Activated CD8-positive, alpha-beta memory T cell treated with anti-CD3 and anti-CD28 coated beads for 1 hour (primary cell): Measurements from ENCODE around the gene TPSD1.

Experiments
- DNase-seq, 2 donors: peaks; one replicate each; pipeline ENCODE4 v3.0.0-alpha.2; 2020; ENCODE audit warnings: low read depth in 1 of 2; ENCODE audit errors: extremely low read depth in 1 of 2

Gene TPSD1

DNA sequence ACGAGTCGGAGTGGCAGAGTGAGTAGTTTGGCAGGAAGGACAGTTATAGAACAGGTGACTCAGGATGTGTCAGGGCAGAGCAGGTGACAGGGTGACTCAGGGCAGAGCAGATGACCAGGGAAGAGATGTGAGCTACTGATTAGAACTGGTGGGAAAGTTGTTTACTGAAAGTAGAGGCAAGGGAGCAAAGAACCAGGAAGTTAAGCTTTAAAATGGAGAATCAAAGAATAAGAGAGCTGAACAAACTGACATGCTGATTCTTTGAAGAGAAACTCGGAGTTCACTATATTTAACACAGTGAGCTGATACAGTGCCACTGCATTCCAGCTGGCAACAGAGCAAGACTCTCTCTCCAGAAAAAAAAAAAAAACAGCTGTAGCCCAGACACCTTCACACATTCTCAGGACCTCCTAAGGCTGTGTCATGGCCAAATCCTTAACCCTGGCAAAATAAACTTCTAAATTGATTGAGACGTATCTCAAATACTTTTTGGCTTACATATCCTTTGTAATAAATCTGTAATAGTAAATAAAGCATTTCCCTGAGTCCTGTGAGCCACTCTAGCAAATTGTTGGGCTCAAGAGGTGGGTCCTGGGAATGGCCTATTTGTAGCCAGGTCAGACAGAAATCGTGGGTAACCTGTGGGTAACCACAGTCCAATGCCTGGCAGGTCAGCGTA lies 41.3 kb downstream of the TPSD1 start:
- DNase-seq, result no peak

DNA sequence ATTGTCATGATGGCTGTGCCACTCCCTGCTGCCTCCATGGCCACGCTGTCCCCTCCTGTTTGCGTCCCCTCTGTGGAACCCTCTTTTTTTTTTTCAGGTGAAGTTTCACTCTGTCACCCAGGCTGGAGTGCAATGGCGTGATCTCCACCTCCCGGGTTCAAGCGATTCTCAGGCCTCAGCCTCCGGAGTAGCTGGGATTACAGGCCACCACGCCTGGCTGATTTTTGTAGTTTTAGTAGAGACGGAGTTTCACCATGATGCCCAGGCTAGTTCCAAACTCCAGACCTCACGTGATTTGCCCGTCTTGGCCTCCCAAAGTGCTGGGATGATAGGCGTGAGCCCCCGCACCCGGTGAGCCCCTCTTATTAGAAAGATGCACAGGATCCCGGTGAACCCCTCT lies 42.5 kb downstream of the TPSD1 start:
- DNase-seq, result no peak

DNA sequence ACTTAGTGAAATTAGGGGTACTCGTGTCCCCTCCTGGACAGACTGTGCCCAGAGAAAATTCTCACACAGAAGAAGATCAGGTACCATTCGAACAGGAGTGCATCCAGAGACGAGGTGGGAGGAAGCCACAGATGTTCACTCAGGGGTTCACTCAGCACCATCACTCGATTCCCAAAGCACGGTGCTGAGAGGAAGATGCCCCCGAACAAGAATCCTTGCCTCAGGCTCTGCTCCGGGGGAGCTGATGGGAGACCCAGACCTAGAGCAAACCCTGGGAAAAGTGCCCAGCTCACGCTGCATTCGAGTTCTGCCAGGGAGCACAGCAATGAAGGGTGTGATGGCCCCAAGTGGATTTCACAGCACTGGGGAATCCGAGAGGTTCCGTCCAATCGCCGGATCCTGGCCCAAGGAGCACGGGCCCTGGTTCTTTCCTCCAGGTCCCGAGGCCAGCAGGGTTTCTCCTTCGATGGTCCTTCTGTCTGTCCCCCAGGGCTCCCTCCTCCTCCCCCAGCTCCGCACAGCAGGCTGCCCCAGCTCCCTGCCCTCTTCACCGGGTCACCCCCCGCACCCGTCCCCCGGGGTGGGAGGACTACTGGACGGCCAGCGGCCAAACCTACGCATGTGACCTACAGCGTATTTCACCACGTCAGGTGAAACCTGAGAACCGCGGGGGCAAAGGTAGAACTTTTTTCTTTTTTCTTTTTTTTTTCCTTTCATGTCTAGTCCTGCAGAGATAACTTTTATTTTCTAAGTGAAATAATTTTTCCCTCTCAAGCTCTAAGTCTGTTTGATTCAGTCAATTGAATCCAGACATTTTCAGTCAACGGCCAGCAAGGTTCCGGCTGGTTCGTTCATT lies 43.4 kb downstream of the TPSD1 start:
- no peak for DNase-seq

DNA sequence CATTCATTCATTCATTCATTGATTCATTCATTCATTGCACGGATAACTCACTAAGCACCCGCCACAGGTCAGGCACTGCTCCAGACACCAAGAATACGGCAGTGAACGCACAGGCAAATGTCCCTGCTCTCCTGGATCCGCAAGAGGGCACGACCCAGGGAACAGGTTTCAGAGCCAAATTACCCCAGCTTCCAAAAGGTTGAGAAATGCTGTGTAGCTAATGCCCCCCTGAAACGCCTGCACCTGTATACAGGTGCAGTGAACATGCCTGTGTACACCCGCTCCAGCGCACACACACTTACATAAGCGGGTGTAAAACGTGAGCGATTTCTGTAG lies 44.0 kb downstream of the TPSD1 start:
- DNase-seq, result no peak

DNA sequence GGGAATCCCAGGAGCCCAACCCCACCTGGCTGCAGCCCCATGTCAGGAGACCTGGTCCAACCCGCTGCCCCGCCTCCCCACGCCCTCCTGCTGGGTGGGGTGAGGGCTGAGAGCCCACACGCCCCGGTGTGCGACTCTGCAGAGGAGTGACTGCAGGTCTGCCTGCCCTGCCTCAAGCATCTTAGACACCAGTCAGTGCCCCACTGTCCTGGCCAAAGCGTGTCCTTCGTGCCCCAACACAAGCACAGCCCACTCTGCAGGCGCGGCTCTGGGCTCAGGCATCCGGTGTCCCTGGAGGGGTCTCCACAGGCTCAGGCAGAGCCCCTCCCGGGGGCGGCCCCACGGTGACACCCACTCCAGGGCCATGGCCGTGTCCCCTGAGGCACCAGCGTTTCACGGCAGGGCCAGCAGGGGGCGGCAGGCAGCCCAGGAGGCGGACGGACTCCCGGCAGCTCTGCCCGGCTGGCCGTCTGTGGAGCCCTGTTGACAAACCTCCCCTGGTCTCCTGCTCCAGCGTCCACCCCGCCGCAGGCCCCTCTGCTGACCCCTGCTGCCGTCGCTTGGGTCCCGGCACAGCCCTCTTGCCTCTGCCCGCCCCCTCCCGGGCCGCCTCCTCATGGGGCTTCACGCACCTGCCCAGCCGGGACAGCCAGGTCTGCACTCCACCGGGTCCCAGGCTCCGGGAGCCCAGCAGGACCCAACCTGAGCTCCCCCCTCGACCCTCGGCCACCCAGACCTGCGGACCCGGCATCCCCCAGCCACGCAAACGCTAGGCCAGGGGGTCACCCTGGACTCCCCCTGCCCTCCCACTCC lies 45.0 kb downstream of the TPSD1 start:
- DNase-seq, result peak; percentile 32 to 57

DNA sequence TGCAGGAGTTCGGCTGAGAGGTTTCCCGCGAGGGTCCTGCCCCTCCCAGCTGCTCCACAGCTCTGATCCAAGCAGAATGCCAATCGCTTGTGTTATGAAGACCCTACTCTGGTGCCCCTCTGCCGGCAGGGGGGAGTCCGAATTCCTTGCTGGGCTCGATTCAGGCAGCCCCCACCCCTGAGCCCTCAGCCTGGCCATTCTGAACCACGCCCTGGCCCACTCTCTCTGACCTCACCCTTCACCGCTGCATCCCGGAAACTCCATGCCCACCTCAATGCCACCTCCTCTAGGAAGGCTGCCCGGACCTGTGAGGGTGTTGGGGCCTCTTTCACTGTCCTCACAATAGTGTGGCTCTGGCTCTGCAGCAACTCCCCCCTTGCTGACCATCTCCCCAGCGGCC lies 45.7 kb downstream of the TPSD1 start:
- no peak for DNase-seq

DNA sequence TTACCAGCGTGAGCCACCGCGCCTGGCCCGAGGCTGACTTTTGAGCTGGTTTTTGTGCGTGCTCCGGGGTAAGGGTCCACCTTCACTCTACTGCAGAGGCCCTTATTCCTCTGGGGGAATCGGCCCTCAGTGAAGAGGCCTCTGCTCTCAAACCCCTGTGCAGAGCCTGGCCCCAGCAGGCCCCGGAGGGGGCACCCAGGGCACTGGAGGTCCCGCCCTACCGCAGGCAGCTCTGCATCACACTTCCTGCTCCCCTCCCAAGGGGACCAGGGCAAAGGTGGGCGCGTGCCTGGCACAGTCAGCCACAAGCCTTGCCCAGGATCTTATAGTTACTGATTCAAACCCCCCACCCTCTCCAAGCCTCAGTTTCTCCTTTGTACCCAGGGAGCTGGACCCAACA lies 50.0 kb downstream of the TPSD1 start:
- no peak for DNase-seq

DNA sequence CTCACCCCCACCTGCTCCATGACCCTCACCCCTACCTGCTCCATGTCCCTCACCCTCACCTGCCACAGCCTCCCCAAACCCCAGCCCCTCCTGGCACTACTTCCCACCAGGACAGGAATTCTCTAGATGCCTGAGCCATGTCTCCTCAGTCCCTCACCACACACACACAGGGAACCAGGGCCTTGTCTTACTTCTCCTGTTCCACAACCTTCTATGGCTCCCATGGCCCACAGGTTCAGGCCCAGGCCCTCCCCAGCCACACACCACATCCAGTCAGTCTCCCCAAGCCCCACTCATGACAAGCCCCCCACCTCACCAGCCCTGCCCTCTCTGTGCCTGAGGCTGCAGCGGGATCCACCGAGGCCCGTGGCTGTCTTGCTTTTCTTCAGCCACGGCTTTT lies 50.5 kb downstream of the TPSD1 start:
- DNase-seq, result no peak

DNA sequence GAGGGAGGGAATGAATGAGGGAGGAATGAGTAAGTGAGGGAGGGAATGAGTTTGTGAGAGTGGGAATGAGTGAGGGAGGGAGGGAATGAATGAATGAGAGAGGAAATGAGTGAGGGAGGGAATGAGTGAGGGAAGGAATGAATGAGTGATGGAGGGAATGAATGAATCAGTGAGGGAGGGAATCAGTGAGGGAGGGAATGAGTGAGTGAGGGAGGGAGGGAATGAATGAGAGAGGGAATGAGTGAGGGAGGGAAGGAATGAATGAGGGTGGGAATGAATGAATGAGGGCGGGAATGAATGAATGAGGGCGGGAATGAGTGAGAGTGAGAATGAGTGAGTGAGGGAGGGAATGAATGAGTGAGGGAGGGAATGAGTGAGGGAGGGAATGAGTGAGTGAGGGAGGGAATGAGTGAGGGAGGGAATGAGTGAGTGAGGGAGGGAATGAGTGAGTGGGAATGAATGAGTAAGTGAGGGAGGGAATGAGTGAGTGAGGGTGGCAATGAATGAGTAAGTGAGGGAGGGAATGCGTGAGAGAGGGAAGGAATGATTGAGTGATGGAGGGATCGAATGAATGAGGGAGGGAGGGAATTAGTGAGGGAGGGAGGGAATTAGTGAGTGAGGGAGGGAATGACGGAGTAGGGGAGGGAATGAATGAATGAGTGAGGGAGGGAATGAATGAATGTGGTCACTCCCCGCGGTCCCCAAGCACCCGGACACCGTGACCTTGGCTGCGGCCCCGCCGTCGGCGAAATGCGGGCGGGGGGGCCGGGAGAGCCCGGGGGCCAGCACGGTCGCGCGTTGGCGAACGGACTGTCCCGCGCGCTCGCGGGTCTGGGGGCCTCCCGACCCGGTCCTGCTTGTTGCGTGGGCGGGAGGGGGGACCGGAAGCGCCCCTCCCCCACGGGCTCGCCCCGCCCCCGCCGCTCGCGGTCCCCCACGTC lies 52.4 kb downstream of the TPSD1 start:
- DNase-seq, result no peak
